A549 (cell line): ENCODE results near the gene TMEM205. TPM values are rescaled to one million over a fixed set of nuclear protein-coding genes. Genes with fewer than 3 reads are reported as not detected.
A peak's percentile ranks its signal among the peaks of the same experiment; 100 is the strongest.

ENCODE experiments used
- ATAC-seq, 2 experiments: fragments of 200-7000 bp in 1 of 2; fragments of >200 bp in 1 of 2; cut with Nextera tagmentation in 1 of 2; cut with Tn5 transposase in 1 of 2; 3 replicates each; pipeline versions ENCODE4 v1.8.0 to v1.9.1; 2018 to 2020; ENCODE audit warnings: mild to moderate bottlenecking in 1 of 2, moderate library complexity in 1 of 2
- CTCF ChIA-PET: fragments of 300-600 bp; sonication (Branson Sonifier 250); formaldehyde crosslinking; extraction: SDS; loops from one replicate; lab custom pipeline; 2021; ENCODE audit warnings: antibody characterized with exemption, inconsistent platforms; lab: Yijun Ruan, JAX
- POLR2A ChIA-PET: fragments of 350-600 bp; formaldehyde crosslinking; extraction: SDS; loops from one replicate; lab custom pipeline; 2021; ENCODE audit warnings: antibody characterized with exemption, inconsistent platforms; lab: Yijun Ruan, JAX
- DNase-seq, 2 experiments: peaks; one replicate each; pipeline versions ENCODE4 v3.0.0 to v3.0.0-alpha.2; 2011 to 2016; ENCODE audit warnings: low read depth in 1 of 2, low spot score in 1 of 2
- FAIRE-seq: peaks from 2 replicates; lab custom pipeline; 2011; peaks lifted over from hg19 to GRCh38; lab: Jason Lieb, UNC
- H3K27ac ChIP-seq, 2 experiments: fragments of >200 bp; sonication (Bioruptor Twin); formaldehyde crosslinking; 3 replicates each; pipeline ENCODE4 v1.5.1; 2016 to 2017
- H3K4me1 ChIP-seq: fragments of >200 bp; sonication (Bioruptor Twin); formaldehyde crosslinking; 3 replicates; pipeline ENCODE4 v1.6.1; 2016
- H3K4me2 ChIP-seq: fragments of >200 bp; sonication (Bioruptor Twin); formaldehyde crosslinking; 3 replicates; pipeline ENCODE4 v1.6.1; 2016
- H3K4me3 ChIP-seq: fragments of >200 bp; sonication (Bioruptor Twin); formaldehyde crosslinking; 3 replicates; pipeline ENCODE4 v1.5.1; 2016
- H3K9me3 ChIP-seq: fragments of >200 bp; sonication (Bioruptor Twin); formaldehyde crosslinking; 3 replicates; pipeline ENCODE4 v1.6.1; 2016
- ATOH8 ChIP-seq: fragments of 250-450 bp; sonication (Bioruptor Pico); IDR thresholded peaks from 2 replicates; pipeline ENCODE4 v1.5.0; 2020; ENCODE audit warnings: low read depth, mild to moderate bottlenecking, moderate library complexity
- BHLHE40 ChIP-seq: IDR thresholded peaks from 2 replicates; pipeline ENCODE4 v1.6.1; 2012; ENCODE audit warnings: low read depth, low read length, inconsistent platforms
- CBX2 ChIP-seq: fragments of 200-600 bp; sonication (generic); IDR thresholded peaks from 2 replicates; pipeline ENCODE4 v1.6.1; 2016; ENCODE audit warnings: low read depth, mild to moderate bottlenecking, borderline replicate concordance
- CBX8 ChIP-seq: fragments of 200-600 bp; sonication (generic); IDR thresholded peaks from 2 replicates; pipeline ENCODE4 v1.6.1; 2016
- CEBPB ChIP-seq, 2 experiments: fragments of >200 bp in 1 of 2; sonication (Bioruptor Twin) in 1 of 2; formaldehyde crosslinking in 1 of 2; IDR thresholded peaks; 2 replicates each; pipeline ENCODE4 v1.6.1; 2012 to 2016
- CHD2 ChIP-seq: fragments of 150-350 bp; IDR thresholded peaks from 2 replicates; pipeline ENCODE4 v1.6.1; 2014; ENCODE audit warnings: low read length; ENCODE audit not compliant: partially characterized antibody
- EHF ChIP-seq: fragments of 250-450 bp; sonication (Bioruptor Pico); IDR thresholded peaks from 2 replicates; pipeline ENCODE4 v1.5.0; 2020; ENCODE audit warnings: mild to moderate bottlenecking
- EHMT2 ChIP-seq: fragments of 200-600 bp; sonication (generic); IDR thresholded peaks from 2 replicates; pipeline ENCODE4 v1.6.1; 2016; ENCODE audit warnings: antibody characterized with exemption, low read depth, mild to moderate bottlenecking, moderate library complexity
- ELK1 ChIP-seq: fragments of 150-350 bp; IDR thresholded peaks from 2 replicates; pipeline ENCODE4 v1.6.1; 2014; ENCODE audit warnings: low read depth, mild to moderate bottlenecking, low read length
- EP300 ChIP-seq, 2 experiments: fragments of >200 bp; sonication (Bioruptor Twin); formaldehyde crosslinking; IDR thresholded peaks; 2 replicates in 1 of 2; 3 replicates in 1 of 2; pipeline ENCODE4 v1.6.1; 2016 to 2017
- FOXS1 ChIP-seq: fragments of 250-450 bp; sonication (Bioruptor Pico); IDR thresholded peaks from 2 replicates; pipeline ENCODE4 v1.5.0; 2020; ENCODE audit warnings: mild to moderate bottlenecking, moderate library complexity
- GATA3 ChIP-seq: IDR thresholded peaks from 2 replicates; pipeline ENCODE4 v1.6.1; 2012; ENCODE audit warnings: borderline replicate concordance
- HEYL ChIP-seq: fragments of 250-450 bp; sonication (Bioruptor Pico); IDR thresholded peaks from 2 replicates; pipeline ENCODE4 v1.8.0; 2021; ENCODE audit warnings: mild to moderate bottlenecking, moderate library complexity
- JUN ChIP-seq, 2 experiments: fragments of >200 bp; sonication (Bioruptor Twin); formaldehyde crosslinking; IDR thresholded peaks; 2 replicates in 1 of 2; 3 replicates in 1 of 2; pipeline ENCODE4 v1.6.1; 2016 to 2017
- MAZ ChIP-seq: fragments of 150-350 bp; IDR thresholded peaks from 2 replicates; pipeline ENCODE4 v1.6.1; 2014; ENCODE audit warnings: antibody characterized with exemption, low read depth, low read length, borderline replicate concordance
- NPAS2 ChIP-seq: fragments of 250-450 bp; sonication (Bioruptor Pico); IDR thresholded peaks from 2 replicates; pipeline ENCODE4 v1.8.0; 2022; ENCODE audit warnings: mild to moderate bottlenecking, moderate library complexity, borderline replicate concordance
- POLR2A ChIP-seq: IDR thresholded peaks from 2 replicates; pipeline ENCODE4 v1.6.1; 2012; ENCODE audit warnings: mild to moderate bottlenecking, low read length
- RARB ChIP-seq: fragments of 250-450 bp; sonication (Bioruptor Pico); IDR thresholded peaks from 2 replicates; pipeline ENCODE4 v1.8.0; 2021; ENCODE audit warnings: mild to moderate bottlenecking, moderate library complexity
- TFCP2L1 ChIP-seq: fragments of 250-450 bp; sonication (Bioruptor Pico); IDR thresholded peaks from 2 replicates; pipeline ENCODE4 v1.5.0; 2021; ENCODE audit warnings: mild to moderate bottlenecking
- TP53 ChIP-seq: fragments of 250-450 bp; sonication (Bioruptor Pico); IDR thresholded peaks from 2 replicates; pipeline ENCODE4 v1.5.0; 2021; ENCODE audit warnings: mild to moderate bottlenecking, moderate library complexity
- WGBS: methylation state at CpG from one replicate; pipeline ENCODE4 v1.1.6; 2017; ENCODE audit errors: missing lambda C conversion rate; 5-methylcytosine and 5-hydroxymethylcytosine counted together
- polyA plus RNA-seq, 4 experiments: library from polyadenylated mRNA; depleted of rRNA in 3 of 4; stranded (reverse); fragments of >200 nt; fragmentation: RNase III in 1 of 4; extraction: RNeasy Plus Mini Kit Qiagen cat#74134 plus additional on column Dnase treatment in 1 of 4; gene quantifications; 2 replicates in 3 of 4; 3 replicates in 1 of 4; pipeline ENCODE4 v1.2.3, GENCODE V29; 2011 to 2017

Gene TMEM205
- polyA plus RNA-seq, 2 of the 4 experiments (the other 2 are of a cell fraction): 91.6 to 183 TPM

DNA sequence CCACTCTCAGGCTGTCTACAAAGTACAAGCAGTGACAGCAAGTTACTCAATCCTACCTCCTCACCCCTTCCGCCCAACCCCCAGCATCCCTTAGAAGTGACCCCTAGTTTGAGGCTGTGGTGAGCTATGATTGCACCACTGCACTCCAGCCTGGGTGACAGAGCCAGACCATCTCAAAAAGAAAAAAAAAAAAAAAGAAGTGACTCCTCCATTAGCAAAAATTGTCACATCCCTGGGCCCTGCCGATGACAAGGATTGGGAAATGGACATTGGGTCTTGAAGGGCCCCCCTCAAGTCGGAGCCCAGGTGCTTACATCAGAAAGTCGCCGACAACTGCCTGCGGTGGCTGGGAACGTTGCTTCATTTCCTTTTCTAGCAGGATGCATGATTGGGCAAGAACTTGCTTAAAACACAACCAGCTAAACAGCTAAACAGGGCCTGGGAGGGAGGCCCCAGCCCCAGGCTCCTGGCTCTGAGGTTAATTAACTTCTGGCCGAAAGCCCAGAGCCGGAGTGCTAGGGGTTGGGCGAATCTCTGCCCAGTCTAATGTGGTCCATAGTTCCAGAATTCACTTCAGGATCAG lies 21.9 kb downstream of the TMEM205 start:
- WGBS: 17% methylated on average over 10 of the region's 10 CpGs
- H3K27ac ChIP-seq: peak overlapping the region; percentile 79 to 89
- peak in 1 of 2 experiments; percentile 74 for DNase-seq
- H3K4me2 ChIP-seq: peak overlapping the region; percentile 68
- ChIA-PET CTCF (interaction anchor here (0.7 to 1.8 kb wide), 7 partner anchors 29 to 160 kb away, joined by 3 to 6 read pairs (median 3); partner anchors contain the start of gene TSPAN16), POLR2A (interaction anchor here (1.0 to 1.9 kb wide), 4 partner anchors 15 to 57 kb away, joined by 4 to 7 read pairs (median 6); partner anchors contain the start of genes CCDC159, RAB3D and TMEM205)
- no peak overlapping the region for H3K4me3 ChIP-seq
- no peaks in the 10 kb centered on the region for H3K9me3 ChIP-seq
- peaks cover 39% of the 10 kb centered on the region for H3K4me1 ChIP-seq
- no peak for FAIRE-seq
- ATAC-seq: peak; percentile 84 to 86; a peak in 5 of 6 replicates
- TF ChIP-seq EP300 (IDR thresholded peaks at IDR 0.05): peak; percentile 41 to 48; a peak in 1 of 5 replicates
- TF ChIP-seq CEBPB (IDR thresholded peaks at IDR 0.05): peak; percentile 83 to 93
- no peak for TF ChIP-seq CBX2
- peak; percentile 51 to 65; a peak in 3 of 5 replicates for TF ChIP-seq JUN (IDR thresholded peaks at IDR 0.05)
- TF ChIP-seq ELK1: no peak
- no peak for TF ChIP-seq EHF (CRISPR knock-in tag)

DNA sequence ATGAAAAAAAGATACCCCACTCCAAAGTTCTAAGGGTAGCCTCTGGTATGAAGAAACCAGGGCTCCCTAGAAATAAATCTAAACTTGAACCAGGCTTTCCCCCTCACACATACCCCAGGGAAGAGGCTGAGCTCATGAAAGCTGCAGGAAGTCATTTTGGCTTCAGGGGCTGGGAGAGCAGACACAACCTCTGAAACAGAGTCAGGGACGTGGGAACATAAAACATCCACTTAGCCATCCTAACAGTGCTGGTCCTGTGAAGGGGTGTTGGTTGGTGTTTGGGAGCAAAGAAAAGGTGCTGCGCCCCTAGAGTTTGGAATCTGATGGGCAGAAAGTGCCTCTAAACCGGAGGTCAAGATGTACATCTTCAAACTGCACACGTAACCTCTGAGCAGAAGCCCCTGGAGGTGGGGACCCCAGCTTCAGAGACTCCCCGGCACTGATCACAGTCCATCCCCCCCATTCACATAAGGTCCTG lies 22.4 kb downstream of the TMEM205 start:
- DNase-seq (no peak), ATAC-seq (peak in 1 of 2 experiments; percentile 19; a peak in 2 of 6 replicates), FAIRE-seq (no peak)
- ChIA-PET POLR2A (interaction anchor here (1.0 to 1.9 kb wide), 4 partner anchors 16 to 58 kb away, joined by 4 to 7 read pairs (median 6); partner anchors contain the start of genes CCDC159, RAB3D and TMEM205), CTCF (interaction anchor here (0.7 to 1.8 kb wide), 6 partner anchors 28 to 160 kb away, joined by 3 to 5 read pairs (median 3); partner anchors contain the start of gene TSPAN16)
- Histone ChIP-seq H3K9me3 (no peaks in the 10 kb centered on the region), H3K4me3 (no peak overlapping the region), H3K27ac (peak overlapping the region; percentile 79 to 89), H3K4me2 (peak overlapping the region; percentile 68), H3K4me1 (peaks cover 42% of the 10 kb centered on the region)
- no peak for TF ChIP-seq FOXS1
- no peak for TF ChIP-seq BHLHE40
- no peak for TF ChIP-seq CBX8
- TF ChIP-seq GATA3: no peak
- no peak for TF ChIP-seq TP53
- no peak for TF ChIP-seq ELK1
- no peak for TF ChIP-seq TFCP2L1 (CRISPR knock-in tag)
- no peak for TF ChIP-seq CHD2
- no peak for TF ChIP-seq NPAS2 (CRISPR knock-in tag)
- 64% methylated on average over 5 of the region's 5 CpGs for WGBS

- CTCF ChIA-PET: interaction anchor here (0.6 to 2.0 kb wide), 6 partner anchors 28 to 386 kb away, joined by 3 to 6 read pairs (median 4); partner anchors contain the start of gene ELAVL3
- H3K4me1 ChIP-seq: peaks cover 42% of the 10 kb centered on the region
- no peak for ATAC-seq
Measured at GRCh38 chr19:11322269-11323024, 23.6 kb downstream of the TMEM205 start.

More at GRCh38 chr19:11322269-11323024, 23.6 kb downstream of the TMEM205 start:
- POLR2A ChIA-PET: interaction anchor here (0.9 kb wide), 1 partner anchor 53 kb away, joined by 3 read pairs; no protein-coding TSS in a partner anchor
- H3K4me2 ChIP-seq: peak overlapping the region; percentile 11; the same call in 1 of the 3 replicates
- H3K27ac ChIP-seq: peak overlapping the region; percentile 79 to 89; a peak in 4 of 6 replicates
- no peaks in the 10 kb centered on the region for H3K9me3 ChIP-seq
- TF ChIP-seq EHMT2: no peak
- no peak for TF ChIP-seq CEBPB (IDR thresholded peaks at IDR 0.05)
- TF ChIP-seq RARB (CRISPR knock-in tag): no peak
- TF ChIP-seq BHLHE40: no peak
- TF ChIP-seq HEYL (CRISPR knock-in tag): no peak
- TF ChIP-seq ELK1: no peak
- no peak for TF ChIP-seq ATOH8 (CRISPR knock-in tag)
- TF ChIP-seq MAZ: no peak
- no peak for TF ChIP-seq EP300 (IDR thresholded peaks at IDR 0.05)
- no peak for TF ChIP-seq POLR2A
- no peak overlapping the region for H3K4me3 ChIP-seq
- no peak for FAIRE-seq
- no peak for DNase-seq
- 72% methylated on average over 7 of the region's 7 CpGs for WGBS
